HAP-1 (cell line): ENCODE results near the gene EFHD2.
"Not testable (repeated sequence)": the region's sequence is repeated elsewhere in the genome, so short reads cannot be mapped to it uniquely, and the experiment has no call there.

Experiments used
- DNase-seq, 2 experiments: peaks; one replicate each; pipeline ENCODE4 v3.0.0-alpha.2; 2016 to 2020; ENCODE audit warnings: low spot score in 2 of 2
- H3K27me3 ChIP-seq: fragments of 250-450 bp; sonication (Bioruptor Pico); 2 replicates; pipeline ENCODE4 v1.5.1; 2020; ENCODE audit warnings: low read depth, mild to moderate bottlenecking, moderate library complexity
- H3K36me3 ChIP-seq: fragments of 250-450 bp; sonication (Bioruptor Pico); replicated peaks from 2 replicates; pipeline ENCODE4 v1.5.1; 2020; ENCODE audit warnings: mild to moderate bottlenecking
- H3K4me1 ChIP-seq: fragments of 250-450 bp; sonication (Bioruptor Pico); 2 replicates; pipeline ENCODE4 v1.5.1; 2020; ENCODE audit warnings: mild to moderate bottlenecking
- H3K4me3 ChIP-seq: fragments of 250-450 bp; sonication (Bioruptor Pico); 2 replicates; pipeline ENCODE4 v1.5.1; 2020; ENCODE audit warnings: mild to moderate bottlenecking, moderate library complexity
- H3K9me3 ChIP-seq: fragments of 250-450 bp; sonication (Bioruptor Pico); 2 replicates; pipeline ENCODE4 v1.5.1; 2020; ENCODE audit warnings: mild to moderate bottlenecking, moderate library complexity
- in situ Hi-C: fragments of 300-500 bp; cut with MboI; formaldehyde crosslinking; loops from 3 replicates; pipeline ENCODE4 v1.14.3; 2020; ENCODE audit warnings: low sequenced_read_pairs, inconsistent platforms, mixed read lengths

The EFHD2 gene

GRCh38 chr1:15452216-15452615 lies 42.5 kb downstream of the EFHD2 start:
- Histone ChIP-seq H3K36me3 (no peaks in the 10 kb centered on the region), H3K9me3 (no peaks in the 10 kb centered on the region), H3K4me3 (no peak overlapping the region), H3K4me1 (no peaks in the 10 kb centered on the region), H3K27me3 (no peaks in the 10 kb centered on the region)
- in situ Hi-C loops = no loop called here
- no peak for DNase-seq

- no peaks in the 10 kb centered on the region for H3K36me3 ChIP-seq
- H3K4me1 ChIP-seq = no peaks in the 10 kb centered on the region
- no peak overlapping the region for H3K4me3 ChIP-seq
- in situ Hi-C loops = no loop called here
- DNase-seq = no peak
- H3K9me3 ChIP-seq = no peaks in the 10 kb centered on the region
- no peaks in the 10 kb centered on the region for H3K27me3 ChIP-seq
These were observed 43.3 kb downstream of the EFHD2 start for GRCh38 chr1:15452866-15453571.

GRCh38 chr1:15453734-15454133 lies 44.0 kb downstream of the EFHD2 start:
- in situ Hi-C loops = no loop called here
- H3K4me1 ChIP-seq = no peaks in the 10 kb centered on the region
- H3K4me3 ChIP-seq = no peak overlapping the region
- DNase-seq = no peak
- H3K36me3 ChIP-seq = no peaks in the 10 kb centered on the region
- H3K27me3 ChIP-seq = no peaks in the 10 kb centered on the region
- no peaks in the 10 kb centered on the region for H3K9me3 ChIP-seq

GRCh38 chr1:15454256-15454655 lies 44.6 kb downstream of the EFHD2 start:
- no peak overlapping the region for H3K4me3 ChIP-seq

GRCh38 chr1:15455522-15455921 lies 45.8 kb downstream of the EFHD2 start:
- in situ Hi-C loops = no loop called here
- no peaks in the 10 kb centered on the region for H3K4me1 ChIP-seq

More at GRCh38 chr1:15454256-15454655, 44.6 kb downstream of the EFHD2 start:
- in situ Hi-C loops = no loop called here
- Histone ChIP-seq H3K9me3 (no peaks in the 10 kb centered on the region), H3K4me1 (no peaks in the 10 kb centered on the region), H3K27me3 (no peaks in the 10 kb centered on the region), H3K36me3 (no peaks in the 10 kb centered on the region)
- no peak for DNase-seq

GRCh38 chr1:15456313-15456954 lies 46.7 kb downstream of the EFHD2 start, which contains the start of gene CELA2A:
Gene CELA2A (plus strand): TSS chr1:15456732. CDS start chr1:15456754, 22 bp downstream.
- Histone ChIP-seq H3K4me1 (no peaks in the 10 kb centered on the region), H3K9me3 (no peaks in the 10 kb centered on the region), H3K36me3 (no peaks in the 10 kb centered on the region), H3K27me3 (no peaks in the 10 kb centered on the region), H3K4me3 (no peak within 1 kb of the TSS)
- in situ Hi-C loops = no loop called here
- DNase-seq = no peak

More at GRCh38 chr1:15455522-15455921, 45.8 kb downstream of the EFHD2 start:
- no peak for DNase-seq
- H3K36me3 ChIP-seq = no peaks in the 10 kb centered on the region
- H3K9me3 ChIP-seq = no peaks in the 10 kb centered on the region
- no peak overlapping the region for H3K4me3 ChIP-seq
- no peaks in the 10 kb centered on the region for H3K27me3 ChIP-seq

- H3K36me3 ChIP-seq = no peaks in the 10 kb centered on the region
- DNase-seq = no peak
- no peaks in the 10 kb centered on the region for H3K4me1 ChIP-seq
- no peak overlapping the region for H3K4me3 ChIP-seq
- H3K27me3 ChIP-seq = no peaks in the 10 kb centered on the region
- in situ Hi-C loops = no loop called here
- no peaks in the 10 kb centered on the region for H3K9me3 ChIP-seq
These were observed 47.9 kb downstream of the EFHD2 start for GRCh38 chr1:15457585-15457984.

- H3K4me1 ChIP-seq, DNase-seq, H3K4me3 ChIP-seq, H3K9me3 ChIP-seq, H3K36me3 ChIP-seq, in situ Hi-C loops, H3K27me3 ChIP-seq: not testable (repeated sequence)
These were observed 48.7 kb downstream of the EFHD2 start for GRCh38 chr1:15458388-15458787.

- in situ Hi-C loops = no loop called here
- peak in 1 of 2 experiments; percentile 51 for DNase-seq
- Histone ChIP-seq H3K27me3 (no peaks in the 10 kb centered on the region), H3K4me3 (no peak overlapping the region), H3K36me3 (no peaks in the 10 kb centered on the region), H3K4me1 (no peaks in the 10 kb centered on the region), H3K9me3 (no peaks in the 10 kb centered on the region)
These were observed 50.4 kb downstream of the EFHD2 start for GRCh38 chr1:15459771-15460707.

- no peaks in the 10 kb centered on the region for H3K27me3 ChIP-seq
- no peaks in the 10 kb centered on the region for H3K4me1 ChIP-seq
- no peak overlapping the region for H3K4me3 ChIP-seq
- H3K9me3 ChIP-seq = no peaks in the 10 kb centered on the region
- H3K36me3 ChIP-seq = no peaks in the 10 kb centered on the region
- in situ Hi-C loops = no loop called here
- no peak for DNase-seq
These were observed 51.0 kb downstream of the EFHD2 start for GRCh38 chr1:15460708-15461095.

GRCh38 chr1:15463064-15463800 lies 53.5 kb downstream of the EFHD2 start:
- H3K9me3 ChIP-seq, in situ Hi-C loops, H3K36me3 ChIP-seq, DNase-seq, H3K27me3 ChIP-seq, H3K4me1 ChIP-seq, H3K4me3 ChIP-seq: not testable (repeated sequence)

GRCh38 chr1:15463926-15464322 lies 54.2 kb downstream of the EFHD2 start:
- in situ Hi-C loops, H3K36me3 ChIP-seq, H3K4me1 ChIP-seq, H3K27me3 ChIP-seq, H3K4me3 ChIP-seq, H3K9me3 ChIP-seq, DNase-seq: not testable (repeated sequence)

- H3K27me3 ChIP-seq = no peaks in the 10 kb centered on the region
- in situ Hi-C loops = no loop called here
- H3K36me3 ChIP-seq = no peaks in the 10 kb centered on the region
- H3K9me3 ChIP-seq = no peaks in the 10 kb centered on the region
- no peak for DNase-seq
- H3K4me3 ChIP-seq = no peak overlapping the region
- no peaks in the 10 kb centered on the region for H3K4me1 ChIP-seq
These were observed 56.0 kb downstream of the EFHD2 start for GRCh38 chr1:15465674-15466073.
